CD1c-positive myeloid dendritic cell (primary cell): ENCODE data around the gene UROS.

Experiments used
- DNase-seq: peaks from one replicate; pipeline ENCODE4 v3.0.0-alpha.2; 2016; ENCODE audit errors: extremely low spot score

UROS gene

GRCh38 chr10:125822878-125823662 is at the start of gene UROS, which contains the start of gene BCCIP:
Gene UROS (minus strand): TSS chr10:125823258. CDS start chr10:125816499, 6,759 bp downstream.
Gene BCCIP (plus strand): TSS chr10:125823546. CDS start chr10:125823558, 12 bp downstream.
- DNase-seq, result peak; percentile 97

- DNase-seq, result no peak
These were observed 48.3 kb upstream of the UROS start for GRCh38 chr10:125871338-125871737.

- DNase-seq, result peak; percentile 40
These were observed 45.4 kb upstream of the UROS start for GRCh38 chr10:125868372-125868975.

- no peak for DNase-seq
These were observed 43.5 kb upstream of the UROS start for GRCh38 chr10:125866421-125867029.

- DNase-seq, result no peak
These were observed 42.1 kb upstream of the UROS start for GRCh38 chr10:125865120-125865519.

GRCh38 chr10:125859128-125859817 is 36.2 kb upstream of the UROS start:
- DNase-seq, result no peak

GRCh38 chr10:125857185-125857760 is 34.2 kb upstream of the UROS start:
- no peak for DNase-seq

- no peak for DNase-seq
These were observed 29.4 kb upstream of the UROS start for GRCh38 chr10:125852487-125852886.

GRCh38 chr10:125850766-125851731 is 28.0 kb upstream of the UROS start:
- DNase-seq, result no peak

GRCh38 chr10:125849448-125849847 is 26.4 kb upstream of the UROS start:
- DNase-seq, result no peak

- no peak for DNase-seq
These were observed 25.8 kb upstream of the UROS start for GRCh38 chr10:125848857-125849256.

- no peak for DNase-seq
These were observed 25.3 kb upstream of the UROS start for GRCh38 chr10:125848371-125848770.

- DNase-seq, result no peak
These were observed 23.8 kb upstream of the UROS start for GRCh38 chr10:125846894-125847293.

- no peak for DNase-seq
These were observed 22.6 kb upstream of the UROS start for GRCh38 chr10:125845617-125846016.

GRCh38 chr10:125844751-125845221 is 21.7 kb upstream of the UROS start:
- no peak for DNase-seq

- DNase-seq, result no peak
These were observed 20.7 kb upstream of the UROS start for GRCh38 chr10:125843603-125844329.

GRCh38 chr10:125840955-125841354 is 17.9 kb upstream of the UROS start:
- no peak for DNase-seq

- DNase-seq, result no peak
These were observed 17.3 kb upstream of the UROS start for GRCh38 chr10:125840406-125840805.

- DNase-seq, result no peak
These were observed 15.9 kb upstream of the UROS start for GRCh38 chr10:125838802-125839575.
